ENCODE measurements around the gene EHF.

Gene EHF

GRCh38 chr11:34707462-34707840 is 86.6 kb downstream of the EHF start:
- no peak overlapping the region for H3K27ac ChIP-seq (ENCODE audit: low read depth, low read length)

More at GRCh38 chr11:34707462-34707840, 86.6 kb downstream of the EHF start:
- Histone ChIP-seq H3K4me3 (ENCODE audit: low read length) (no peak overlapping the region), H3K36me3 (ENCODE audit: control insufficient read depth, insufficient read depth, low read length) (no peaks in the 10 kb centered on the region), H3K9ac (ENCODE audit: low read length) (no peak overlapping the region), H3K27me3 (ENCODE audit: control insufficient read depth, insufficient read depth, low read length) (no peaks in the 10 kb centered on the region), H3K4me1 (ENCODE audit: control insufficient read depth, insufficient read depth, low read length) (no peaks in the 10 kb centered on the region)
